Measurements from ENCODE around the gene CHN2.

CHN2 gene

GRCh38 chr7:29463504-29464158 lies 269.1 kb downstream of the CHN2 start:
- DNase-seq (ENCODE audit: low read depth in 2 of 3, low spot score in 1 of 3), result no peak

DNA sequence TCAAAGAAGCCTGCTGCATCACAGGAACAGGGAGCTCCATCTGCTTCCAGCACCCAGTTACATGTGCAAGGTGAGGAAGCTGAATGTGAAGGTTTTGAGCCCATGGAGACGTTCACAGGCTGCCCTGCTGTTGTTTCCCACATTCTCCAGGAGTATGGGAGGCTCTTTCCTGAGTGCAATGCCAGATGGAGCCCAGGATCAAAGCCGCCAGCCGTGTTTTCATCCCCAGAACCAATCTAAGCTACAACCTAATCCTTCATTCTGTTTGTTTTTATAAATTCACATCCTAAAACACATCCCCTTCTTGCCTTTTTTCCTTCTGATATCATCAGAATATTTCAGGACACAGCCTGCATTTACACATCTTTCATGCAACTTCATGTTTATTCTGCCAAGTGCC lies 270.2 kb downstream of the CHN2 start:
- no peak for DNase-seq (ENCODE audit: low read depth in 2 of 3, low spot score in 1 of 3)

GRCh38 chr7:29467193-29467926 lies 272.8 kb downstream of the CHN2 start:
- DNase-seq (ENCODE audit: low read depth in 2 of 3, low spot score in 1 of 3), result no peak

GRCh38 chr7:29468196-29468595 lies 273.6 kb downstream of the CHN2 start:
- no peak for DNase-seq (ENCODE audit: low read depth in 2 of 3, low spot score in 1 of 3)

- DNase-seq (ENCODE audit: low read depth in 2 of 3, low spot score in 1 of 3), result no peak
Measured at GRCh38 chr7:29469281-29469680, 274.7 kb downstream of the CHN2 start.

GRCh38 chr7:29469976-29470557 lies 275.5 kb downstream of the CHN2 start:
- DNase-seq (ENCODE audit: low read depth in 2 of 3, low spot score in 1 of 3), result no peak

DNA sequence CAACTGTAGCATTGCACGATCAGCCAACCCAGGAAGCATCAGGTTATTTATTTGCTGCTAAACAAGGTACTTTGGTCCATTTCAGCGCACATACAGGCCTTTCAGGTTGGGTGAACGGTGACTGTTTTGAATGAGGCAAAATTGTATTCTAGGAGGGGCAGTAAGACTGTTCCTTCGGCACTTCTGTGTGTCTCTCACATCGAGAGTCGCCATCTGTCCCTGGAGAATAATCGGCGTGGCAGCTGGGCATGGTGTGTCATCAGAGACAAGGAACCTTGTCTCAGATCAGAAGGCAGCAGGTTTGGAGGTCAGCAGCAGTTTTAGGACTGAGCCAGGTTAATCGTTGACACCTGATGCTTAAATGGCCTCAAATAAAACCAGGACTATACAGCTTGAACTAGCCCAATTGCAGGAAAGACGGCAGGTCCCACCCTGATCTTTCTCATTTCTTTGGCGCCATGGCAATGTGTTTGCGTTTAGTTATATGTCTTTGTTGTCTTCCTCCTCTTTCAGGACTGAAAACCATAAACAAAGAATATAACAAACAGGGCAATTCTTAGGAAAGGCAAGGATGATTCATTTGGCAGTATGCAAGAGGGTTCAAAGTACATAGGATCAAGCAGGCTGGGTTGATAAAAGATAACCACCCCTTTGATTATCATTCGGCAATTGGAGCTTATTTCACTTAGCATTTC lies 277.0 kb downstream of the CHN2 start:
- DNase-seq (ENCODE audit: low read depth in 2 of 3, low spot score in 1 of 3), result no peak

DNA sequence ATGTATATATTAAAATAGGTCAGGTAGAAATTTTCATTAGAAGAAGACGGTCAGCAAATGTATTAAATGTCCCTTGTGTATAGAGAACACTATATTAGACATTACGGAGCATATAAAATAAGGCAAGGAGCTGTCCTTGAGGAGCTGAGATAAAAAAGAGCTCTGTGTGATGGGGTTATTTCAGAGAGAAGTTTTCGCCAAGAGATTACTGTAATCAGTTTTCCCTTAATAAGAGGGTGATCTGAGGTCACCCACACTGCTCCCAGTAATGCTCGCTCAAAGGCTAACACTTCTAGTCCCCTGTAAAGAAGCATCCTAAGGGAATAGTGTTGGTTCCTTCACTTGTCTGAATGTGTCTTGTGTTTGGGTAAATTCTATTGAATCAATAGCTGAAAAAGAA lies 282.3 kb downstream of the CHN2 start:
- no peak for DNase-seq (ENCODE audit: low read depth in 2 of 3, low spot score in 1 of 3)

- no peak for DNase-seq (ENCODE audit: low read depth in 2 of 3, low spot score in 1 of 3)
Measured at GRCh38 chr7:29478226-29478625, 283.7 kb downstream of the CHN2 start.

DNA sequence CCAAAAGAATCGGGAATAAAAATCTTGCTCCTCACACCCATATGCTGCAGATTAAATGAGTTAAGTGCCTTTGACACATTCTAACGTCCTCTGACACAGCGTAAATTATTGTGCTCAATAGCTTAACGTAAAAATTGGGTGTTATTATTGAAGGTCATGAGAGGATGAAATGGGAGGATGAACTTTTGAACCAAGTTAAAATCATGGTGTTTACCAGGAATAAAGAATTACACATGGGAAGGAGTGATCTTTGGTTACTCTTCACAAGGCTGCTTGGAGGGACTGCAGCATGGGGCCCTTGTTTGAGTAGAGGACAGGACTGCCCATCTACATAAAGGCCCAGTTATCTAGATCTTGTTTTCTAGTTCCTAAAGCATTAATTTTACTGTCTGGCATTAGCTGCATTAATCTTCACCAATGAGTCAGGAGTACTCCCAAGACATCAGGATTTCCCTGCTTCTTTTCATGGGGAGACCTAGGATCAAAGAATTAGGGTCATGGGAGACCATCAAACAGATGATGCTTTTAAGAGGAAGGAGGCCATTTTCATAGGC lies 284.2 kb downstream of the CHN2 start:
- DNase-seq (ENCODE audit: low read depth in 2 of 3, low spot score in 1 of 3), result no peak

GRCh38 chr7:29479301-29480200 lies 285.0 kb downstream of the CHN2 start:
- no peak for DNase-seq (ENCODE audit: low read depth in 2 of 3, low spot score in 1 of 3)

GRCh38 chr7:29480451-29480850 lies 285.9 kb downstream of the CHN2 start:
- DNase-seq (ENCODE audit: low read depth in 2 of 3, low spot score in 1 of 3), result no peak

DNA sequence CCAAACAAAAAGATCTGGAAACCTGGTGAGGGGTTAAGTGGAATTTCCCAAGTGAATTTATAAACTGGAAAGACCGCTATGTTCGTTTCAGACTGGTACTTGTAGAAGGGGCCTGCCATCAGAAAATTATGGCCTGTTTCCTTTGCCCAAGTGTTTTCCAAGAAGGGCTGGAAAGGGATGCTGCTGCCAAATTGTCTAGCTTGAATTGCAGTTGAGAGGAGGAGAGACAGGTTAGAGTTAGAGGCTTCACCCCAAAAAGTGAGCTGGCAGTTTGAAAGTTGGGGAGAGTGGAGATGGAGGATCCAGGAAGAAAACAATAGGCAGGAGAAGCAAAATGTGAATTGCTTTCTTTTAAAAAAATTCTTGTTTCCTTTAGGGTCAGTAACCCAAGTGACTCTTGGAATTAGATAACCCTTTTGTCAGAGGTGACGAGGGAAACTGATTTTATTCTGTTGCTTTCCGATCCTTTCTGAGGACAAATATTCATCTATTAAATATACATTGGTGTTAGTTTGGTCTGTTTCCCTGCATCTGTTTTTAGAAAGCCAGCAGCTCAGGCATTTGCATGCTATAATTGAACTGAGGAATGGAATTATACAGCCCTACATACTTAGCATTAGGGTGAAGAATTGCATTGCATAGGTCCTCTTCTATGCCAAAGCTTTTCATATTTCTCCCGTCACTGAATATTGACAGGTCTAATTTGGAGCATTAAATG lies 286.5 kb downstream of the CHN2 start:
- no peak for DNase-seq (ENCODE audit: low read depth in 2 of 3, low spot score in 1 of 3)

DNA sequence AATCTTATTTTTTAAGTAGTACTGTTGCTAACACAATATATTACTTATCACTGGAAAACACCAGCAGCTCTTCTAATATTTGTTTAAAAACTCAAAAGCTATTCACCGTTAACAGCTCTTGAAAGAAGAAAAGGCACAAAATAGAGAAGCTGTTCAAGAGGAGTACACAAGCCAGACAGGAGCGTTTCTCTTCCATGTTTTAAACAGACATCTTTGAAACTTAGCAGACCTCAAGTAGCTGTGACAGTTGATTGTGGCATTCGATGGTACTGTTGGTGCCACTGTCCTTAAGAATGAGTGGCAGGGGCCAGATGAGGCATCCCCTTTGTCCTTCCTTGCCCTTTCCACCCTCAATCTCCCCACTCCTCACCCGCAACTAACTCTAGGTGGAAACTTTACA lies 287.5 kb downstream of the CHN2 start:
- no peak for DNase-seq (ENCODE audit: low read depth in 2 of 3, low spot score in 1 of 3)

DNA sequence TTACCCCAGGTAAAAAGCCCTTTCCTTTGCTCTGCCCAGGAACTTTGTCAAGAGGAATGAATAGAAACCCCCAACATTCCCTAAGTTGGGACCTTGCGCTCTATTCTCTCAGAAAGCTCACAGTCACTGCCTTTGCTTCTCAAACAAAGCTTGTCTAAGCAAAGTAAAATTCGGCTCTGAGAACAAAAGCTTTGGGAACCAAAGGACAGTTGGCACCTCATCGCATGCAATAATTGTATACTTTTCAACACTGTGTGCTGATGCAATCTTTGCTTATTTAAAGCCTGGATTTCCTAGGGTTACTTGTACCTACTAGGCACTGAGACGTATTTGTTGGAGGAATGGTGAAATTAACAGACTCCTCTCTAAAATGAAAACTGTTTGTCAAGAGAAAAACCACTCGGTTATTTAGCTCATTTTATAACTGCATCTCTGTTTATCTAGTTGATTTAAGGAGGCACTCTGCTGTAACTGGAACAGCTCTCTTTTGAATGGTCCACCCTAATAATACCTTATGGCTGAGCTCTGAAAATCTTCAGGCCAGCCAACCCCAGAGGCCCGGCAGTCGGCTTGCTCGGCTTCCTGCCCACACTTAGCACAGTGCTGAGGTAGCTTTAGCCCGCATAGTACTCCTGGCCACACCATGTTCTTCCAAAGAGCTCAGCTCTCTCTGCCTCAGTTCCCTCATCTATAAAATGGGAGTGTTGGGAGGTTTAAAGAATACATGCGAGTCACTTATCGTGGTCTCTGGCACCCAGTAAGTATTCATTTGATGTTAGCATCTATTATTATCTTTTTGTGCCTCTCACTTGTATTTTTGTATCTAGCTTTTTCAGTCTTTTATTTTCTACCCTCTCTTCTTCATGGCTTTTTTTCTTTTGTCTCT lies 288.9 kb downstream of the CHN2 start:
- DNase-seq (ENCODE audit: low read depth in 2 of 3, low spot score in 1 of 3), result no peak

GRCh38 chr7:29484280-29484679 lies 289.7 kb downstream of the CHN2 start:
- DNase-seq (ENCODE audit: low read depth in 2 of 3, low spot score in 1 of 3), result no peak

- no peak for DNase-seq (ENCODE audit: low read depth in 2 of 3, low spot score in 1 of 3)
Measured at GRCh38 chr7:29485339-29486190, 291.0 kb downstream of the CHN2 start.

GRCh38 chr7:29486191-29486700 lies 291.7 kb downstream of the CHN2 start:
- no peak for DNase-seq (ENCODE audit: low read depth in 2 of 3, low spot score in 1 of 3)

Measured in stimulated activated CD4-positive, alpha-beta T cell treated with anti-CD3 and anti-CD28 coated beads, Interleukin-12 subunit alpha, Interleukin-12 subunit beta, amount 100 ng/mL, for 48 hours (primary cell).